ENCODE measurements around the gene PAK3.

The PAK3 gene

DNA sequence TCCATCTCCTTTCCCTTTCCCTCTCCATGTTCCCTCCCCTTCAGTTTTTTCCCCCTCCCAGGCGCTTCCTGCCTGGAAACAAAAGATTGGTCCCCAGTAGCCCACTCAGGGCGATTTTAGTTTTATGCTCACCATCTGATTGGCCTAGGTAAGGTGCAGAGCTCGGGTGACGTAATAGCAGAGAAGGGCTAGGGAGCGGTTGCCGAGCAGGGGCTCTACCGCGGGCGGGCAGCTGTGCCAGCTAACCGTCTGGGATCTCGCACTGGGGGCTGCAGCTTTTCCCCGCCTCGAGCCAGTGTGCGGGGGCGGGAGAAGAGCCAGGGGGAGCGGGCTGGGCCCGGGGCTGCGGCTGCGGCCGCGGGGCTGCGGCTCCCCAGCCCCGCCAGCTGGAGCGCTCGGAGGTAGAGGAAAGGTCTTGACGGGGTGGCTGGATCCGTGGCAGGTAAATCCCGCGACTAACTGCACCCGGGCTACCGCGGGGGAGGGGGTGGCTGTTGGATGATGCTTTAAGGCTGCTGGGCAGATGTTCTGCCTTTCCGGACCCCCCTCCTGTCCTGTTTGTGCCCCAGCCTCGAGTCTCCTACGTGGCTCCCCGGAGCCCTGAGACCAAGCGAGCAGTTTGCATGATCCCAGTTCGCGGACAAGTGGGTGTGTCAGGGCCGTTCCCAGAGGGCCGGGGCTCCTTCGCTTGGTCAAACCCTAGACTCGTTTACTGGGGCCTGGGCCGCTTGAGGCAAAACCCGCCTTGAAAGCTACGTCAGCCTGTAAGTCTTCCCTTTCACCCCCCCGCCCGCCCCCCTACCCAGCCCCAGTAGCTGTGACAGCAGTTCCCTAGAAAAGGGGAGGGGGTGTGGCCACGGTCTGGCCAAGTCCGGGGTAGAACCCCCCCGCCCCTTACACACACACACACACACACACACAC lies at the start of gene PAK3:
Gene PAK3, plus strand, starts transcription at position 218 of the 922 bp plus-strand sequence. CDS start 26,913 bp downstream, outside the sequence.
- DNase-seq, result peak; percentile 8 to 20

DNA sequence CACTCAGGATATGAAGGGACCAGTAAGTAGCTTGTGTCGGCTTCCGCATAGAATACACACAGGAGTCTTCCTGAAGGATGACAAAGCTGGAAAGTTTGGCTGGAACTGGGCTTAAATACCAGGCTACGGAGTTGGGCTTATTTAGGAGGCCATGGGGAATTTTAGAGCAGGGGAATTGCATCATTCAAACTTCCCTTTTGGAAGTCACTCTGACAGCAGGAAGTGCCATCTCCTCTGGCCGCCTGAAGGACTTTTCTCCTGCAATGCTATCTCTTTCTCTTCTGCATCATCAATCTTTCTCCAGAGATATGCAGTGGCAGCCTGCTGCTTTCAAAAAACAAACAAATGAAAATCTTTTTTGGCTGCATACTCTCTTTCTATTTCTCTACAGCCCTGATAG lies 48.4 kb upstream of the PAK3 start:
- no peak for DNase-seq

DNA sequence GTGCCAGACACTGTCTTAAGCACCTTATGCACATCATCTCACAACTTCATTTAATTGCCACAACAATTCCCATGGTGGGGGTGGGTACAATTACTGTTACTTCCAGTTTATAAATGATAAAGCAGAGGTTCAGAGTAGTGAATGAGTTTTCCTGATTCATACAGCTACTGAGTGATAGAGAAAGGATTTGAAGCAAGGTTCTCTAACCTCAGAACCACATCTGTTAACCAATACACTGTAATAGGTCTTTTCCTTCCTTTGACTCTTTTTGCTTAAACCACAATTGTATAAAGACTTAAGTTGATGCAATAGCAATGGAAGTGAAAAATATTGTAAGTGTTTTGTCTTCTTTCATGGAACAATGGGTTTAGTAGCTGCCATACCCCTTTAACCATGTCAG lies 43.5 kb upstream of the PAK3 start:
- no peak for DNase-seq

DNA sequence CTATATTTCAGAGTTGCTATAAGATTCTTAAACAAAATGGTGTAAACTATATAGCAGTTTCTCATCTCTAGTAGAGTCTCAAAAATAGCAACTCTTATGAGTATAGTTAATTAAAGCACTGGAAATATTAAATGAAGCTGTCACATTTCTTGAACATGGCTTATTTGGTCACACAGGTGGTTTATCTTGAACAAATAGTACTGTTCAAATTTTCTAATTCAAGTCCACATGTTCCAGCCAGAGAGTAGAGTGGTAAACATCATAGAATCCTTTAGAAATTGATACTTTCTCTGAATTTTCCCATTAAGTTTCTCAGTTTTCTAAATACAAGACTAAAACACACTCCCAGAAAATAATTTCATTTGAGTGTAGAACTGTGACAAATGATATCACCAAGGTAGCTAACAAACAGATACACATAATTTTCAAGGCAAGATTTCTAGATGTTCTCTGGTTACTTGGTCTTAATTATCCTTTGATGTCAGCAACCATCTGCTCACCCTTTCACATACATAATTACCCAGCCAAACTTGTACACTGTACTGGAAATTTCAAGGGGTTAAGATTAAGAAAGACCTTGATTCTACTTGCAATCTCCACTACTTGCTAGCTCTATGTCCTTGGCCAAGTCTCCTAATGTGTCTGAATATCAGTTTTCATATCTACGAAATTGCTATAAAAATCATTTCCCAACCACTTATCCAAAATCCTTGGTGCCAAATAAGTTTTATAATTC lies 24.3 kb upstream of the PAK3 start:
- DNase-seq, result no peak

DNA sequence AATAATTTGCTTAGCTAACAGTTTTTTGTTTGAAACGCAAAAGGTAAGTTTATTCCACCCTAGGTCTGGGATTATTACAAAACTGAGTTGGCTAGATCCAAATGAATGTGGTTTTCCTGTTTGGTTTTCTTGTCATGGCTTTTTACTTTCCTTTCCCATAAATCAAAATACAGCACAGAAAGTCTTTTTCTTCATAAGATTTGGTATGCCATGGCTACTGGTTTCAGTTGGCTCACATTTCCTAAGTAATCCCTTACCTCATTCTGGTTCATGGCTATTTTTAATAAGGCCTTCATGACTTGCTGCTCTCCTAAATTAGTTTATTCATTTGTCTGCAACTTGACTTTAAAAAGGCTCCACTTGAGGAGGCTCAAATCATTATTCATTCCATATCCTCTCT lies 12.9 kb upstream of the PAK3 start:
- no peak for DNase-seq

DNA sequence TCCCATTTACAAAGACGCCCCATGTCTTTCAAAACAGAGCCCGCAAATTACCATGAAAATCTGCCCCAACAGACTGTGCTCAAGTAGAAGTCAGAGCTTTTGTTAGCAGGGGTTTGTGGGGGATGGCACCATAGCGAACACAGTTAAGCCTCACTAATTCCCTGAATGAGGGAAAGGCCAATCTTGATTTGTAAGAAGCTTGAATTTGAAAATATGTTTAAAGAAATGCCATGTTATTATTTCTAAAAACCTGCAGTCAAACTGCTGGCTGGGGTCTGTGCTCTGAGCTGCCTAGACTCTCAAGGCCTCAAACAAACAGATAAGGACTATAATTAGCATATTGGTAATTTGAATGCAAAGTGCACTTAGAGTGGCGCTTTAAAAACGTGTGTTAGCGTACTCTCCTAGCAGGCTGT lies 9.4 kb upstream of the PAK3 start:
- DNase-seq, result no peak

DNA sequence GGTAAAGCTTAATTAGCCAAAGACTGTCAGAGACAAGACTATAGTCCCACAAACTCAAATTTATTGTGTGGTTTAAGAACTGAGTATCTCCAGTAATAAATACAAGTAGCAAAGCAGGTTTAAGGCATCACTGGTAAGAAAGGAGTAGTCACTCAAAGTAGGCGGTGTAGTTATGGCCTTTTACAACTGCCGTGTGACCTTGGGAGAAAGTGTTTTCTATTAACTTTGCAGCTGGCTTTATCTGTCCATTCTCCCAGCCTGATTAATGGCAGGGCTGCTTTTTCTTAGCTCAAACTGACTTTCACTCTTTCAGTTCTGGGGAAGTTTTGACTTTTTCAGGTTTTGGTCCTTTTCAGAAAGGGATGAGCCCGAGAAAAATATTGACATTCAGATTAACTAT lies 7.4 kb upstream of the PAK3 start:
- DNase-seq, result no peak

DNA sequence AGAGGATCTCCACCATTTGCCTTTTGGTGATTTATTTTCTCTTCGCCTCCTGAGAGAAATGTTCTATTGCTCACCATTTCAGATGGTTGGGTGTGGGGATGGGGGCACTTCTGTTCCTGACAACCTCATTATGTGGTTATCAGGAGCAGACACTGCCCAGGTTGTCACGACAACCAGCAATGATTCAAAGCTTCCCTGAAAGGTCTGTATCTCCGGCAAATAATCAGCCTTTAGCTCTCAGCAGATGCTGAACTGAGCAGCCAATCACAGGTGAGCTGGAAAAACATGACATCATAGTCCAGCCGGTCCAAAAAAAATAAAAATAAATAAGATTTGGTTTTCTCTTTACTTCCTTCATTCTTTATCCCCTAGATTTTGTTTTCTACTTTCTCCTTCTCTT lies 5.5 kb upstream of the PAK3 start:
- no peak for DNase-seq

DNA sequence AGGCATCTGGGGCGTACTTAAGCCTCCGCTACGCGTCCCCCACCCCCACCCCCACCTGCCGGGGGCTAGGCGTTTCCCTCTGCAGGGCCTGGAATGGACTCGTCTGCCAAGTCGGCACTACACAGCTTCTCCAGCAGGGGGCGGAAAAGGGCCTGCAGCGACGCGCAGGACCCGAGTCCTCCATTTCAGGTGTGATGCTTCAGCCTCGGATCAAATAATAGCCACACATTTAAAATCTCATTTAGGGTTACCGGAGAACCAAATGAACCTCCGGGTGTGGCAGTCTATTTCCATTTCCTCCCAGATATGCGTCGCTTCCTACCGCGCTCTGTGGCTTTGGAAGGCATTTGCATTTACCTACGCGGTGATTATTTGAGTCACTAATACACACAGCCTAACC lies 2.9 kb downstream of the PAK3 start:
- DNase-seq, result peak; percentile 64 to 73

DNA sequence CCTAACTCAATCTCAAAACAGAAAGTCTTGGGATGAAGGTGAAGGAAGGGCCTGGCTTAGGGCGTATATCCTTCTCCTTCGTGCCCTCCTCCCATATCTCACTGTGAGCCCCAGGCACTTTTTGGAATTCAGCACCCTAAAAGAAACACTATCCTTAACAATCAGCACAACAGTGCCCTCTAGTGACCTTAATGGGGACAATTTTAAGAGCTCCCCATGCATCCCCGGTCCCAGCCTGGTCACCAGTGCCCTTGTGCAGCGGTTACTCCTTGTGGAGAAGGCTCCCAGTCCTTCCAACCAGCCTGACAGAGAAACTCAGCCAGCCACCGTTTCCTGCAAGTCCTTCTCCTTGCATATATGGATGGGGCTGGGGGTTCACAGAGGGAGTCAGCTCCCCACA lies 4.2 kb downstream of the PAK3 start:
- peak in 1 of 2 experiments; percentile 25 for DNase-seq

DNA sequence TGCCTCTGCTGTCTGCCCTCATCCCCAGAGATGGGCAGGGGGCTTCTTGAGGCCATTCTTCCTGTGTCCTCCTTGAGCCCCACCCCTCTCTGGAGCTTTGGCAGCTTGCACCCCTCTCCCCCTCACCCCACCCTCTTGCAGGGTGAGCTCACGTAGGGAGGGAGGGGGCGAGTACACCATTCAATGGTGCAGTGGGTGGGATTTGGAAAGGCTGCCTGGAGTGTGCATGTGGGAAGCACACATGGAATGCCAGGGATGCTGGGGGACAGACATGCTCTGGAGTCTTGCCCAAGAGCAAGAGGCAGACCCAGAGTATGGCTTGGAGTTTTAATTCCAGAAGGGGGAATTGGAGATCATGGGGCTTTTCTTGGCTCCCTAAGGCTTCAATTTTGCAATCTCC lies 5.6 kb downstream of the PAK3 start:
- DNase-seq, result no peak

DNA sequence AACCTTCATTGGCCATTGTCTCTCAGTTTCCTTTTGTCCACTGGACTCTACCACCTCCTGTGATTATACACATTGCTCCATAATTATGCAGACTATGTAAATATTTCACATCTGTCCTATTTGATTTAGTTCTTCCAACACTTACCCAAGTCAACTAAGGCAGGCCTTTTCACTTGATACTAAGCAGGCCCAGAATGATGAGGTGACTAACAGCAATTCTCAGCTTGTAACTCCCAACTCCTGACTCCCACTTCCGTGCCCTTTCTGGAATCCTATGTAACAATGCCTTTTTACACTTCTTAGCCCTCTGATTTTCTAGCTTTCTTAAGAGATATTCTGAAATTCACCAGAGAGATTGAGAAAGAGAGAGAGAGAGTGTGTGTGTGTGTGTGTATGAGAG lies 6.6 kb downstream of the PAK3 start:
- no peak for DNase-seq

DNA sequence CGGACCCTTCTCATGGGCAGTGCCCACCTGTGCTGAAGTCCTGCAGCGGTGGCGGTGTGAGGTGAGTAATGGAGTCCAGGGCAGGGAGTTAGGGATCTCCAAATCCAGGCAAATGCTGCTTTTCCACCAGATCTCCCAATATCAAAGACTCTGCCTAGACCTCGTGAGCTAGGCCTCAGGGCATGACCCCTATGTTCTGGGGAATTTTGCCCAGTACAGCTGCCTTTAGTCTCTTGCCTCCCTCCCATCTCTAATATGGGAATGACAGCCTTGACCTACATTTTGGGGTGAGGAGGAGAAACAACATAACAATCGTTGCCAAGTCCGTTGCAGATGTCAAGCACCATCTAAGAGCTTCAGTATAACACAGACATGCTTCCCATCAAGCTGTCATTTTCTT lies 7.3 kb downstream of the PAK3 start:
- no peak for DNase-seq

DNA sequence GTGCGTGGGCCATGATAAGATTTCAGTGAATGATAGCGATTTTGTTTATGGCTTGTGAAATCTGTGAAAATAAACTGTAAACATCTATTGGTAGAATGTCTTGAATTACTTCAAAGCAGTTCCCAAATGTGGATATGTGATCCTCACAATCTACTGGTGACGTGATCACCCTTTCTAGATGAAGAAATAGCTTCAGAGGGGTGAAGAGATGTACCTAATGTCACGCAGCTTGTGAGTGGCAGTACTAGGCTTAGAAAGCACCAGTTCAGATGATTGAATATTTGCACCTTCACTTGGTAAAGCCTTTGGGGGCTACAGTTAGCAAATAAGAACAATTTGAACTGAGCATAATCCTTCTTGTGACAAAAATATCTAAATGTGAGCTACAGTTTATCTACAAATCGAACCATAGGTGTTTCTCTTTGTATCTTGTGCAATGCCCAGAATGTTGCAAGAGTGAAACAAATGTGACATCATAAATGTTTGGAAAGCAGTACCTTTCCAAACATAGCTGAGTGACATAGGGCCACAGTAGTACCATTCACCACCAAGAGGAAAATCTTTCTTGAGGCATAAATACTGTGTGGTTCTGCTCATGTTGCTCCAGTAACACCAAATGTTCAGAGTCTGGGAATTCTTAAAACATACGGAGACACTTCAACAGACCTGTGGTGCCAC lies 14.2 kb downstream of the PAK3 start:
- no peak for DNase-seq

DNA sequence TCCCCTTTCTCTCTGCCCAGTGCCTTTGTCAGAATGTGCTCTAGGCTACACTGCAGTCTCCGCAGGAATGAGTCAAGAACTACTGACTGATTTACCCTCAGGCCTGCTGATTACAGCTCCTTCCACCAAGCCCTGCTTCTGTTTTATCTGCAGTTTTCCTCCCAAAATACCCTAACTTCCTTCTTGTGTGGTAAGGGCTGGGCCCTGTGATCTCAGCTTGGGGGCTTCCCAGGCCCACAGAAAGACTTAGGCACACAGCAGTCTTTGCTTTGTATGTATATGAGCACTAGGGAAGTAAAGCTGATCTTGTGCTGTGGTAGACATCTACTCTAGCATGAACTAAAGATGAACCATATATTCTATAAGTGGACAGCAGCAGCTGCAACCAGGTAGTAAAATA lies 18.8 kb downstream of the PAK3 start:
- DNase-seq, result no peak

DNA sequence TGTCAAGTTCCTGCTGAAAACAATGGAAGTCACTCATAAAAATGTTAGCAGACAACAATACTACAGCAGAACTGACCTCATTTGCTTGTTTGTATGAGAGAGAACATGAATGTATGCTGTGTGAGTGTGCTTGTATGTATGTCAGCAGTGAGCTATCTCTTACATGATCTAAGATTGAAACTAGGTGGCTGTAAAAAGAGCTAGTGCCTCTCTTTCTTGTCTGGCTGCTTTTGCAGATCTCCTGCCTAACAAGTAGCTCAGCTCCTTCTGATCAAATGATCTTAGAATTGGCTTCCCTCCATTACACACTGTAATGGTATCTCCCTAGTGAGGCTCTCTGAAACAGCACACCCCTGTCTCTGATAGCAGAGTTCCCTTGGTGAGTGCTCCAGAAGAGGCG lies 20.7 kb downstream of the PAK3 start:
- DNase-seq, result no peak

DNA sequence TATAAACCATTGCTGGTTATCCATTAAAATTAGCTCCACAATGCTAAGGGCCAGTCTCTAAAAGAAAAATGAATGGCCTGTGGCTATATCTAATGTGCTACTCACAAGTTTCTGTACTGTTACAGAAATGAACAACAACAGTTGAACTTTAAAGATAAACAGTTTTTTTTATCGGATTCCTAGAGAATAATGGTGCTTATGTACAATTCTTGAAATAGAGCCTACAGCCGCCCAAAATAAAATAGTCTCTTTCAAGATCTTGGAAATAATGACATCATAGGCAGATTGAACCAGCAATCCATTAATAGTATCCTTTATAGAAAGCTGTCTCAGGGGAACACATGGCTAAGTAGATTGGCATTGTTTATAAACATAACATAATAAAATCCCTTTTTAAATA lies 23.4 kb downstream of the PAK3 start:
- no peak for DNase-seq

DNA sequence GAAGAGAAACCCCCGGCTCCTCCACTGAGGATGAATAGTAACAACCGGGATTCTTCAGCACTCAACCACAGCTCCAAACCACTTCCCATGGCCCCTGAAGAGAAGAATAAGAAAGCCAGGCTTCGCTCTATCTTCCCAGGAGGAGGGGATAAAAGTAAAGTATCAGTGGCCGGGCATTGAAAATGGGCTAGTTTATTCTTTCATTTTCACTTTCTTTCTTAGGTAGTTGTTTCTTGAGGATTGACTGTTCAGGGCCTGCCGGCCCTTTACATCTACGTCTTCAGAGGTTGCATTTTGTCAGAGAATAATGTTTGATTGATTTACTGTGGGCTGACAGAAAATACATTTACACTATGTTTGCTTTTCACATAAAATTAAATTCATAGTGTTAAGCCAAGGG lies 27.1 kb downstream of the PAK3 start:
- no peak for DNase-seq

DNA sequence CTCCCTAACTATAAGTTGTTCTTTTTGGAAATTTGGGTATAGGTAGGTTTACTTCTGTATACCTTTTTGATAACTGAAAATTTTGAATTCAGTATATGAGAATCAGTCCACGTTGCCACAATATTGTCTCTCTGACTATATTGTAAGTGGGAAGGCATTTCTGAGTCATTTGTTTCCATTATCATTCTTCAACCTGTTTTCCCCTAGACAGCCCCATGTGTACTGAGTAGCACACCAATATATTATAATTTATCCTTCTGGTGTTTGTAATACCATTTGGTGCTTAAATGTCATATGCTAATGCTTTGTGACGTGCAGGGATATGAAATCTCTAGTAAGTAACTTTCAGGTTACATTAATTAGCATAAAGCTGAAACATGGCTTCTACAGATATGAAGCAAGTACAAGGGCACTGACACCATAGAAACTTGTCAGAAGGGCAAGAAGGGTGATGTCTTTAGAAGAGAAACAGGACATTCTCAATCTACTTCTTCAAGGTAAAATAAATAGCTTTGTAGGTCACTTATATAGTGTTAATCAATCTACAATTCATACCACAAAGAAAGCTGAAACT lies 27.7 kb downstream of the PAK3 start:
- DNase-seq, result no peak

DNA sequence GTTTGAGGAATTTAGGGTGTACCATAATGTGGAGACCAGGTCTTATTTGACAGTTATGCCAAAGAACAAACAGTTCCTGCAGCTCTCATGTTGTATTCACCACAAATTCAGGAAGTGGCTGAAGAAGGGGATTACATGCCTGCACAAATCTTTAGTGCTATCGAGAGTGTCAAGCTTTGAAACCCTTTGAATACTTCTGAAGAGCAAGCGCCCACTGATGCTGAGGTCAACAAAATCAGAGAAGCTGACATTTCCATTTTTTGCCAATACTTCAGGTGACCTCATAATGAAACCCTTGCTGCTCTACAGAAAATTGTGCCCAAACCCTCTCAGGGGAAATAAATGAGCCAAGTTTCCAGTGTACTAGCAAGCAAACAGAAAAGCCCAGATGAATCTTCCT lies 28.4 kb downstream of the PAK3 start:
- peak in 1 of 2 experiments; percentile 4 for DNase-seq

DNA sequence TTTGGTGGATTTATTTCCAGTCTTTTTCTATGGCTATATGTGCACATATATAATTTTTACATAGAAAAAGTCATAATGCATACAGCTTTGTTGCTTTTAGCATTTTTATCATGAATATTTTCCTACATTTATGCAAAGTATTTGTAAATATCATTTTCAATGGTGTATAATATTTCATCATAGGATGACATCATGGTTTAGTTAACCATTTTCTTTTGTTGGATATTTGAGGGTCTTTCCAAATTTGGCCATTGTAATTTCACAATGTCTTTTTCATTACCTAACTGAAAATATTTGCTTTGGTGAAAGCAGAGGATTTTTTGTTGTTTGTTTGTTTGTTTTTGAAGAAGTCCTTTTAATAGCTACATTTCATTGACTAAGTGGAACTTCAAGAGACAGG lies 31.0 kb downstream of the PAK3 start:
- DNase-seq, result no peak

DNA sequence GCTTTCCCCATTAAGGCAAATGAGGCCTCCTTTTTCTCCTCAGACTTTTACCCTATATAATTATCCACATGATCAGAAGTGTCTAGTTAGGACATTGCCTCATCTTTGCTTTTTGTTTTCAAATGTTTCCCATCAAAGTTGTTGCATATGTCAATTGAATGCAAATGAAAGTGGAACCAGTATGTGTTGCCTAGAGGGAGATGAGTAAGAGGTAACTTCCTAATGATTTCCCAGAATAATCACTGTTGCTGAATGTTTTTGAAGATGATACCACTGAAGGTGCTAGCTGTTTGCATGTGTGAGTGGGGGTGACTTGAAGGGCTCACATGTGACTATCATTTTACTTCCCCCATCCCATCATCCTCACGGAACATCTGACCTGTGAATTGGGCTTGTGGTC lies 33.9 kb downstream of the PAK3 start:
- no peak for DNase-seq

DNA sequence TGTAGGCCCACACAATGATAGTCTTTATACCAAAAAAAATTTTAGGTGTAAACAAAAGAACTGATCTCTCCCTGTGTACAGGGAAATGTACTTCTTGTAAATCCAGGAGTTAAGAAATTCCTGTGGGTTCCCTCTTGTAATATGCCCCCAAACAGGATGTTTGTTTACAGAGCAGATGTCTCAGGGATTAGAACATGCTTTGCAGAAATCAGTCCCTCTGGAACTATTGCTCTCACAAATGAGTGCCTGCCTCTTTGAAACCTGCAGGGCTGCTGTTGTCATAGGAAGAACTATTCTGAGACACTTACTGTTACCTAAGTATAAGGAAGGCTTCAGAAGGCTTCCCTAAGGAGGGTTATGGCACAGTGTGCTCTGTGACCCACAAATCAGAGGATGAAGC lies 35.6 kb downstream of the PAK3 start:
- no peak for DNase-seq
